DOHH2 (cell line): ENCODE data around the gene INHA.

ENCODE experiments used
- H3F3A ChIP-seq: fragments of 200-600 bp; sonication (generic), shearing (Covaris generic); 2 replicates; pipeline ENCODE4 v1.6.0; 2016; ENCODE audit warnings: antibody characterized with exemption, mild to moderate bottlenecking; ENCODE audit not compliant: control insufficient read depth, insufficient read depth
- H3K27ac ChIP-seq: fragments of 200-600 bp; sonication (generic); 2 replicates; pipeline ENCODE4 v1.5.1; 2014; ENCODE audit warnings: low read depth, mild to moderate bottlenecking, low read length, moderate library complexity
- H3K27me3 ChIP-seq: fragments of 200-600 bp; sonication (generic); 2 replicates; pipeline ENCODE4 v1.6.1; 2014; ENCODE audit warnings: mild to moderate bottlenecking, low read length, mixed read lengths; ENCODE audit not compliant: control insufficient read depth
- H3K36me3 ChIP-seq: fragments of 200-600 bp; sonication (generic); 2 replicates; pipeline ENCODE4 v1.6.1; 2014; ENCODE audit warnings: mild to moderate bottlenecking, low read length, moderate library complexity, mixed read lengths; ENCODE audit not compliant: control insufficient read depth
- H3K4me1 ChIP-seq: fragments of 200-600 bp; sonication (generic); 2 replicates; pipeline ENCODE4 v1.6.1; 2014; ENCODE audit warnings: mild to moderate bottlenecking, low read length, mixed read lengths; ENCODE audit not compliant: control insufficient read depth
- H3K4me2 ChIP-seq: fragments of 200-600 bp; sonication (generic); 2 replicates; pipeline ENCODE4 v1.6.0; 2014; ENCODE audit warnings: mild to moderate bottlenecking, low read length, moderate library complexity
- H3K4me3 ChIP-seq: fragments of 200-600 bp; sonication (generic); 2 replicates; pipeline ENCODE4 v1.5.1; 2014; ENCODE audit warnings: mild to moderate bottlenecking, low read length, mixed read lengths
- H3K79me2 ChIP-seq: fragments of 200-600 bp; sonication (generic); 2 replicates; pipeline ENCODE4 v1.6.1; 2014; ENCODE audit warnings: mild to moderate bottlenecking, low read length, mixed read lengths; ENCODE audit not compliant: control insufficient read depth
- H3K9me2 ChIP-seq: fragments of 200-600 bp; sonication (generic); replicated peaks from 2 replicates; pipeline ENCODE4 v1.6.1; 2014; ENCODE audit warnings: mild to moderate bottlenecking, low read length, mixed read lengths; ENCODE audit not compliant: control insufficient read depth
- H3K9me3 ChIP-seq: fragments of 200-600 bp; sonication (generic); 2 replicates; pipeline ENCODE4 v1.6.1; 2014; ENCODE audit warnings: antibody characterized with exemption, low read length, mixed read lengths; ENCODE audit not compliant: control insufficient read depth, insufficient read depth
- H4K20me1 ChIP-seq: fragments of 200-600 bp; sonication (generic); 2 replicates; pipeline ENCODE4 v1.6.0; 2014; ENCODE audit warnings: low read depth, mild to moderate bottlenecking, antibody characterized with exemption, low read length, moderate library complexity; ENCODE audit not compliant: control insufficient read depth, insufficient read depth
- CTCF ChIP-seq: fragments of 200-600 bp; sonication (generic); IDR thresholded peaks from one replicate; pipeline ENCODE4 v1.5.1; 2014; ENCODE audit warnings: antibody characterized with exemption, mild to moderate bottlenecking, low read depth, low read length; ENCODE audit not compliant: poor library complexity, severe bottlenecking
- EZH2phosphoT487 ChIP-seq: fragments of 200-600 bp; sonication (generic); IDR thresholded peaks from 2 replicates; pipeline ENCODE4 v1.6.1; 2017; ENCODE audit warnings: borderline replicate concordance, mild to moderate bottlenecking, antibody characterized with exemption, low read length, moderate library complexity, mixed read lengths

Gene INHA

GRCh38 chr2:219616550-219616949 lies 44.4 kb downstream of the INHA start:
- Histone ChIP-seq H3K4me1 (no peaks in the 10 kb centered on the region), H3F3A (no peaks in the 10 kb centered on the region), H3K4me3 (no peak overlapping the region), H3K27me3 (no peaks in the 10 kb centered on the region; the same call in 1 of the 2 replicates), H3K36me3 (no peaks in the 10 kb centered on the region), H3K4me2 (no peak overlapping the region), H3K27ac (no peak overlapping the region), H3K9me2 (no peaks in the 10 kb centered on the region), H3K79me2 (no peaks in the 10 kb centered on the region), H3K9me3 (no peaks in the 10 kb centered on the region), H4K20me1 (no peaks in the 10 kb centered on the region)
- TF ChIP-seq EZH2phosphoT487 = no peak

GRCh38 chr2:219618733-219619122 lies 46.6 kb downstream of the INHA start:
- no peak for TF ChIP-seq EZH2phosphoT487
- TF ChIP-seq CTCF = no peak
- Histone ChIP-seq H3K4me3 (no peak overlapping the region), H3K36me3 (no peaks in the 10 kb centered on the region), H3F3A (no peaks in the 10 kb centered on the region), H3K4me1 (no peaks in the 10 kb centered on the region), H3K9me2 (no peaks in the 10 kb centered on the region), H3K79me2 (no peaks in the 10 kb centered on the region), H4K20me1 (no peaks in the 10 kb centered on the region), H3K4me2 (no peak overlapping the region), H3K27ac (no peak overlapping the region), H3K9me3 (no peaks in the 10 kb centered on the region), H3K27me3 (peaks cover 9% of the 10 kb centered on the region)

- Histone ChIP-seq H3K4me1 (no peaks in the 10 kb centered on the region), H3K36me3 (no peaks in the 10 kb centered on the region), H3K4me3 (no peak overlapping the region), H3K4me2 (no peak overlapping the region), H3K9me3 (no peaks in the 10 kb centered on the region), H3K27me3 (peaks cover 12% of the 10 kb centered on the region), H3F3A (no peaks in the 10 kb centered on the region), H3K27ac (no peak overlapping the region), H3K9me2 (no peaks in the 10 kb centered on the region), H4K20me1 (no peaks in the 10 kb centered on the region), H3K79me2 (no peaks in the 10 kb centered on the region)
- TF ChIP-seq EZH2phosphoT487 (no peak), CTCF (no peak)
Measured at GRCh38 chr2:219619235-219619634, 47.1 kb downstream of the INHA start.

GRCh38 chr2:219620546-219620945 lies 48.4 kb downstream of the INHA start:
- Histone ChIP-seq H3K4me3 (no peak overlapping the region), H4K20me1 (no peaks in the 10 kb centered on the region), H3K9me2 (no peaks in the 10 kb centered on the region), H3K4me1 (no peaks in the 10 kb centered on the region), H3K36me3 (no peaks in the 10 kb centered on the region), H3K79me2 (no peaks in the 10 kb centered on the region), H3K27ac (no peak overlapping the region), H3K4me2 (no peak overlapping the region), H3K9me3 (no peaks in the 10 kb centered on the region), H3F3A (no peaks in the 10 kb centered on the region), H3K27me3 (peaks cover 17% of the 10 kb centered on the region)
- TF ChIP-seq EZH2phosphoT487 = no peak
- no peak for TF ChIP-seq CTCF
